GM12891 (cell line): ENCODE measurements around the gene GRIK2.

ENCODE experiments used
- PAX5 ChIP-seq: IDR thresholded peaks from 2 replicates; pipeline ENCODE4 v1.6.1; 2011; ENCODE audit warnings: low read length, moderate library complexity, mild to moderate bottlenecking; ENCODE audit not compliant: insufficient read depth, severe bottlenecking
- POLR2A ChIP-seq: IDR thresholded peaks from 2 replicates; pipeline ENCODE4 v1.6.1; 2011; ENCODE audit warnings: low read depth, low read length, control low read depth
- POLR2AphosphoS5 ChIP-seq: IDR thresholded peaks from 2 replicates; pipeline ENCODE4 v1.6.1; 2011; ENCODE audit warnings: low read depth, low read length, control low read depth
- POU2F2 ChIP-seq: IDR thresholded peaks from 2 replicates; pipeline ENCODE4 v1.6.1; 2011; ENCODE audit warnings: low read depth, mild to moderate bottlenecking, control low read depth, low read length, moderate library complexity
- SPI1 ChIP-seq: IDR thresholded peaks from 2 replicates; pipeline ENCODE4 v1.6.1; 2011; ENCODE audit warnings: low read depth, low read length, control low read depth
- TAF1 ChIP-seq: IDR thresholded peaks from 2 replicates; pipeline ENCODE4 v1.6.1; 2011; ENCODE audit warnings: low read depth, low read length, control low read depth

DNA sequence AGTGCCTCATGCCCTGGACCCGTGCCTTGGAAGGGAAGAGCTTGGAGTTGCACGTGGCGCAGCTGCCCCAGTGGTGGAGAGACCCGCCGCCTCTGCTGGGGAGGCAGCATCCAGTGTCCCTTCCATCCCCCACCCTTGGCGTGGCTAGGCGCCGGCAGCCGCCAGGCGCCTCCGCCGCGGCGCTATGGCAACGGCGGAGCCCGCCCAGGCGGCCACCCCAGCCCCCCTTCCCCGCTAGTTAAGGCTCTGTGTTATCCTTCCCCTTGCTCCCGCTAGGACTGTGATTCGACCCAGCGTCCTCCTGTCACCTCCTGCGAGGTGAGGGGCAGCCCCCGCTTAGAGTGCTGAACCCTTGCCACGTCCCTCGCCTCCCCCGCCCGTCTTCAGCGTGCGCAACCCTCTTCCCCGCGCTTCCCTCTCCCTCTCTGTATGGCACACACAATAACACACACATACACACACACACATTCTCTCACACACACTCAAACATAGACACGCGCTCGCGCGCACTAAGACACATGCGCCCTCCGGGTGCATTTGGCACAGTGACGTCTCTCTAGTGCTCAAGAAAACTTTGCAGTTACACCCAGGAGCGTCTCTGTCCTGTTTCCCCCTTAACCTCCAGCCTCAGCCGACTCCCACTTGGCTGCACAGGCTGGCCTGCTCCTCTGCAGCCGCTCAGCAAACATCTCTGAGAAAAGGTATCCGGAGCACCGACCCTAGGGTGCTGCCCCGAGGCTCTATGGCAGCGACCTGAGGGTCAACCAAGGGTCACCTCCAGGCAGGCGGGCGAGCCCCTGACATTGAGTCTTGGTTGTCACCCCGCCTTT lies 8.5 kb downstream of the GRIK2 start:
- TF ChIP-seq POLR2AphosphoS5, result no peak
- no peak for TF ChIP-seq TAF1
- TF ChIP-seq POLR2A, result no peak
- TF ChIP-seq PAX5, result no peak
- no peak for TF ChIP-seq SPI1
- TF ChIP-seq POU2F2, result no peak
